HG02759 (cell line): Measurements from ENCODE around the gene KIF6.

Experiments used
- ATAC-seq: cut with Tn5 transposase; IDR thresholded peaks from one replicate; pipeline ENCODE4 v1.9.1; 2021; ENCODE audit warnings: mild to moderate bottlenecking, moderate library complexity; ENCODE audit not compliant: unreplicated experiment

The KIF6 gene

DNA sequence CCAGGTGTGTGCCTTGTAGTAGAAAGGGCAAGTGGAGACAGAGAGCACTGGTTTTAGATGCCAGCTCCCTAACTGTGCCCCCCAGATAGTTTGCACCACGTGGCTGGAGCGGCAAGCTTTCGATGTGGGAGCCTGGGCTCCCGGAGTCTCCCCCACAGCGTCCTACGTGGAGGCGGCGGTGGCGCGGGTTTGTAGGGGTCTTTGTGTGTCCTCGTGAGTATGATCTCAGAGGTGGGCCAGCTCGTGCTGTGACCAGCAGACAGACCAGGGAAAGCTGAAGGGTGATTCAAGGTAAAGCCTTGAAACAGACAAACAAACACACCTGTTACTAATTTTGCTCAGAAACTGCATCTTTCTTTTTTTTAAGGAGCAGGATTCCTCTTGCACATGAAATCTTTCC lies 397.1 kb downstream of the KIF6 start:
- no peak for ATAC-seq

DNA sequence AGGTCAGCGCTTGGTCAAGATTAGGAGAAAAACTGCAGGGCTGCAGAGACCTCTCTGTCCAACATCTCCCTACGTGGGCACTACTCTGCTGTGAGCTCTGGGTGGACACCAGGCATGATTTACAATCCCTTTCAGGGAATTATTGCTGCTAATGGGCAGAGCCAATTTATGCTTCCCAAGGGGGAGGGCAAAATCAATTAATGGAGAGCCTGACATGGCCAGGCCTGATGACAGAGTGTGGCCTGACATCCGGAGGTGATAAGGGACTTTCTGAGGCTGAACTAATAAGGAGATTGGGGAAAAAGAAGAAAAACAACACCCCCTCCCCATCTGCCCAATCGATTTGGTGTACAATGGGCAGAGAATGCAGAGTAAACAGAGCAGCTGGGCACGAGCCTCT lies 397.7 kb downstream of the KIF6 start:
- ATAC-seq: no peak

DNA sequence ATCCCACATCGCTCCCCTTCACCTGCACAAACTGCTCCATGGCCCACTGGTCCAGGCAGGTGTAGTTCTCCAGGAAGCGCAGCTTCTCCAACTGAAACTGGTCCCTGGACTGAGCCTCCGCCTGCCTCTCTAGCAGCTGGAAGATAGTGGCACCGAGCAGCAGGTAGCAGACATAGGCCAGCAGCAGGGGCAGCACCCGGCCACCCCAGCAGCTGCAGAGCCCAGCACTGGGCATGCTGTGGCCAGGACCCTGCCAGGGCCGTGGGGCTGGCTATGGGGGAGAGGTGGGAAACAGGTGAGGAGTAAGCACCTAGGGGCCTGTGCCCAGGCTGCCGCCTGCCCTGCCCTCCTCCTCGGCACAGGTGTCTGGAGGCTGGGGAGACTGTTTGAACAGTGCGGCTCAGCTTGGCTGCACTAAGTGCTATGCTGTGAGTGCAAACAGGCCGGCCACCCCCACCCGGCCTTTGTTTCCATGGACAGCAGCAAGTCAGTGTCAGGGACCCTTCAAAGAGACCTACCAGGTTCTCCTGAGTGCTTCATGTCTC lies 402.8 kb downstream of the KIF6 start, which contains the start of gene KCNK16:
TSS of gene KCNK16 (minus strand) at position 397 of the 545 bp plus-strand sequence. CDS start at position 235, 162 bp downstream.
- no peak for ATAC-seq

DNA sequence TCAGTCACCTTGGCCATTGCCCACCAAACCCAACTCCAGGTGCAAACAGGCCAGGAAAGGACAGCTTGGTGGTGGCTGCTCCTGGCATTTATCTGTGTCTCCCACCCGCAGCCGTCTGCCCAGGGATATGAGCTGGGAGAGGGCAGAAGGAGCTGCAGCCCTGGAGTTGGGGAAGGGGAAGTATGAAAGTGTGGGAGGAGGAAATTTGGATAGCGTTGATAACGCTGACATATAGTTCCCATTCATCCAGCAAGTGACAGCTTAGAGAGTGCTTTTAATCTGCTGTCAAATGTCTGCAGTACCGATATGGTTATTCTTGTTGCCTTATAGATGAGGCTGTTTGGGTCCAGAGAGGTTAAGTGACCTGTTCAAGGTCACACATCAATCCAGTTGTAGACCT lies 403.4 kb downstream of the KIF6 start:
- no peak for ATAC-seq

DNA sequence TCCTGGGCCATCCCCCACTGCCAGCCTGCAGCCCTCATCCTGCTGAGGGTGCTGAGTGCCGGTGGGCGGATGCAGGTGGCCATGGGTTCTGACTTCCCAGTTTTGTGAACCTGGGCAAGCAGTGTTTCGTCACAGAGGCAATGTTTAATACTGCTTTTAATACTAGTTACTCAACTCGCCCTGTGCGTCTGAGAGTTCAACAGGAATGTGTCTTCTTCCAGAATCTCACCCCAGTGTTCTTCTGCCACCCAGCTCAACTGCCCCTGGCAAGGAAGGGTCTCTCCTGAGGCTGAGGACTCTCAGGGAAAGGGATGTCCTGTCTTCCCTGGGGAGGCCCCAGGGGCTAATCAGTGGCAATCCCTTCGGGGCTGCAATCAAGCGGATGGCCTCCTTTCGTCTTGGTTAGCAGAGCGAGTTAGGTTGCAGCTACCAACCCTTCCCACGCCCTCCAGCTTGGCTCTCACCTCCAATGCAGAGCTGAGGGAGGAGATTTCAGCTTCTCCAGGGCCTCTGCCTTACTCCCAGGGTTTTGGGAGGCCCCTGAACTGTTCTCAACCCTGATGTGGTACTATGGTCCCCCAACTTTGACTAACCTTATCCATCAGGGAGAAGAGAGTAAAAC lies 404.7 kb downstream of the KIF6 start:
- ATAC-seq: no peak

DNA sequence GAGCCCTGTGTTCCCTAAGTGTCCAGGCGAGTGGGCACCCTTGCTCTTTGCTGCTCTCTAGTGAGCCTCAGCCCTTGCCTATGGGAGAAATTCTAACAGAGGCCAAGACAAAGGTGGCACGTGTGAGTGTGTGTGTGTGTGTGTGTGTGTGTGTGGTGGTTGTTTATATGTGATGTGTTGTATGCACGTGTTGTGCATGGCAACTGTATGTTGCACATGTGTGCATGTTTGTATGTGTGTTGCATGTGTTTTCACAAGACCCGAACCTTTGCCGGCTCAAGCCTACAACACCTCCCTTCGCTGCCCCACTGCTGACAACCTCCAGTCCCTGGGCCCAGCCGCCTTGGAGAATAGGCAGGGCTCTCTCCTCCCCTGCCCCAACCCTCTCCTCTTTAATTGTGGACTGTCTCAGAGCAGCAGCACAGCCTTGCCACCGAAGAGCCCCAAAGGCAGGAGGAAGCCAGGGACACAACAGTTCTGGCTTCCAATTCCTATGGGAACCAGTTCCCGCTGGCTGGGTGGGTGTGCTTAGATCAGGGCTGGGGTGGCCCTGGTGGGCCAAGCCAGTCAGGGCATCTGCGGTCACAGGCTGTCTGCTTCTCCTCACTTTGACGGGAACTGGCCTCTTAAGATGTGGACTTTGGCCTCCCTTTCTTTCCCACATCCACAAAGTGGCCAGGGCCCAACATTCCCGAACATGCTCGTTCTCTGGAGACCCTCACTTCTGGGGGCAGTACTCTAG lies 405.4 kb downstream of the KIF6 start:
- no peak for ATAC-seq

DNA sequence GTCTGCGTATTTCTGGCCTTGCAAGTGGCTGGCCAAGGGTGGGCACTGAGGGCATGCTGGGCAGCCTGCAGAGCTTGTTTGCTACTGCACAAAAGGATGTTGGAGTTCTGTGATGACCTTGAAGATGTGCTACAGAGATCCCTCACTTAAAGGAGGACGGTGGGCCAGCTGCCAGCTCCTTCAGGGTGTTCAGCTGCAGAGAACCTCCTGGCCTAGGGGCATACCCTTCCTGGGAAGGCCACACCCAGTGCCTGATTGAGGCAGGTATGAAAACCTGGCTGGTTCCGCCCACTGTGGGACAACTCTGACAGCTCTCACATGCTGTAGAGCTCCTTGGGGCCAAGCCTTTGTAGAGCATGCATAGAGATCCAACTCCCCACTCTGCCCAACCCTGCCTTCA lies 408.0 kb downstream of the KIF6 start:
- no peak for ATAC-seq

DNA sequence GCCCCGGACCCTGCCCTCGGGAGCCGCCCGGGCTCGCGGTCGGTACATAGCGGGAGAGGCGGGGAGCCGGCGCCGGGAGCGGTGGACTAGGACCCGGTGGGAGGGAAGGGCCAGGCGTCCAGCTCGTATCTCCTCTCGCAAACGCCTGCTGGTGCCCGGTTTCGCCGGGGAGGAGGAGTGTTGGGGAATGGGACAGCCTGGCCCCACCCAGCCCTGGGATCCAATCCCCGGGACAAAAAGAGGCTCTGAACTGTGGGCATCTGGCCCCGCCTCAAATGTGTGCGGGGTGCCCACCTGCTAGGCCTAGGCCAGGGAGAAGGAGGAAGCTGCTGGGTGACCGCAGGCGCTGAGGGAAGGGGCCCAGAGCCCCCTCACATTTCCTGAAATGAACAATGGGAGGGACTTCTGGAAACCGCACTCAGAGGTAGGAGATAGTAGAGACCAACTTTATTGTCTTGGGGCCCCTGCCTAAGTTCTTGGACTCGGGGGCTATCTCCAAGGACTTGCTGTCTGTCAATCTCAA lies 410.9 kb downstream of the KIF6 start, which contains the start of gene KCNK17:
TSS of gene KCNK17 (minus strand) at position 147 of the 523 bp plus-strand sequence. CDS start at position 48, 99 bp downstream.
- ATAC-seq: no peak

DNA sequence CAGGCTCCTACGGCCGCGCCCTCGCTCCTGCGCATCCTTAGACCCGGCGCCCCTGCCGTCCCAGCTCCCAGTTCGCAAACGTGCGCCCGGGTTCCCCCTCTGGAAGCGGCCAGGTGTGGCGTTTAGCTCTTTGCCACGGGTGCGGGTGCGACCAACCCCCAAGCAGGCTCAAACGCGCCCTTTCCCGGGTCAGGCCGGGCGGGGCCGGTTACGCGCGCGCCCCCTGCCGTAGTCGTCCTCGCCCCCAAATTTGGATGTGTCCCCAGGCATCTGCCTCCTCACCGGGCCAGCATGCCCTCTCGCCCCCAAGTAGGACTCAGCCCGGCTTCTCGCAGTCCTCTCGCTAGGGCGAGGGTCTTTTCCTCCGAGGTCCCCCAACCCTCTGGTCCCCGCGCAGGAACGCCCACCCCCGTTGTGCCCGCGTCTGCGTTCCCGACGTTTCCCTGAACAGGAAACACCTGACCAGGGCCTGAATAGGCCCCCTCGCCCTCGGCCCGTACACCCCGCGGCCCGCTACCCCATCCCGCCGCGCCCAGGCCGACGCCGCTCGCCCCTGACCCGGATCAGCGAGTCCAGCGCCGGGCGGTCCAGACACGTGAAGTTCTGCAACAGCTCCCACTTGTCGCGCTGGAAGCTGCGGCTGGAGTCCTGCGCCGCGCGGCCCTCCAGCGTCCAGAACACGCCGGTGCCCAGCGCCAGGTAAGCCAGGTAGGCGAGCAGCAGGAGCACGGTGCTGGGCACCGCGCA lies 411.5 kb downstream of the KIF6 start:
- ATAC-seq: no peak

DNA sequence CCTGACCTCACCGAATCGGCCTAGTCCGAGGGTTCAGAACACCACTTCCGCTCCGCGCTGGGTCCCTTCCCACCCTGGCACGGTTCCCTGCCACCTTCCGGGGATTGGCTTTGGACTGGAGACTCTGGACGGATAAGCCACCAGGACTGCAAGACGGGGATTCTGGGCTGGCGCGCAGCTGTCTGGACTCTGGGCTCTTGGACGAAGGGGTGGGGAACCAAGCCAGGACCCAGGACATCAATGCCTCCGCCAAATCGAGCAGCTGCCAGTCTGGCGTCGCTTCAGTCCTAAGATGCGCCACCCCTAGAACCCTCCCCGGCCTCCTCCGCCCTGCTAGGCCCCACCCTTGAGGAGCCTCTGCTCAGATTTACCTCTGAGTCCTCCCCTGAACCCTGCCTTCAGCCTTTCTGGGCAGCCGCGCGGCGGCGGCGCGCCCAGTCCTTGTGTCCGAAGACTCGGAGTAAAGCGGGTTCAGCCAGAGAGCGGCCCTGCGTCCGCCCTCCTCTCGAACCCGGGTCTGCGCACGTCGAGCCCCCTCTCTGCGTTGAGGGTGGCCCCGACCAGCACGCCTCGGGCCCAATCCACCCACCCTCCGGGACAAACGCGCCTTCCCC lies 412.2 kb downstream of the KIF6 start:
- no peak for ATAC-seq

DNA sequence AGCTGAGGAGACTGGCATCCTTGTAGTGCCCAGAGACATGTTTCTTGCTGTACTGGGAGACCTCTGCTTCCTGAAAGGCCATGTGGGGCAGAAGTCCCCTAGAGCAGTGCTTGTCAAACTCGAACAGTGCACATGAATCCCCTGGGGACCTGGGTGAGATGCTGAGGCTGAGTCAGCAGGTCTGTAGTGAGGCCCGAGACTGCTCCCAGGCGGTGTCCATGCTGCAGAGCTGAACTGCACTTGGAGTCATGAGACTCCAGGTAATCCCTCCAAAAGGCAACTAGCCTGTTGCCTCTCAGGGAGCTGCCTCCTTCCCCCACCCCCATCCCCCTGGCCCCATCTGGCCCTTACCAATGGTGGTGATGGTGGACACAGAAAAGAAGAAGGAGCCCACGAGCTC lies 414.7 kb downstream of the KIF6 start:
- no peak for ATAC-seq

DNA sequence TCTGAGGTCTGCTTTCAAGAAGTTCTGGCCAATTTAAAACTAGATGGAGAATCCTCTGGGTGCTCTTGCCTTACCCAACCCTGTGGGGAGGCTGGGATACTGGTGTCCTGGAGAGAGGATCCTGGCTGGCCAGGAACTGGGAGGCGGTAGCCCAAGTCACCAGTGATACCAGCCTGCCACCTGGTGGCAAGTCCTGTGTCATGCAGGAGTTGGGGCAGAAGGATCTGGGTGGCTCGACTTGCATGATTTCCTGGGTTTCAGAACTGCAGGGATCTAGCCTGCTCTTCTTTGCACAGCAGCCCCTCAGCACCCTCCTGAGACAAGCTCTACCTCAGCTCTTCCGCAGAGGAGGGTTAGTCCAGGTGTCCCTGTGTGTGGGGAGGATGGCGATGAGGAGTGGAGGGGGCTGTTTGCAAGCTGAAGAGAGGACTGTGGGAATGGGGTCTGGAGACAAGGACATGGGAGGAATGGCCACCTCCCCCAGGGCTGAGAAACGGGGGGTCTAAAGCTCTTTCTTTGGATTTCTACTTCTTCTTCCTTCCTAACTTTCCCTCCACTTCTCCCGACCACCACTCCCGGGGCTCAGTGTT lies 415.2 kb downstream of the KIF6 start:
- ATAC-seq: no peak

DNA sequence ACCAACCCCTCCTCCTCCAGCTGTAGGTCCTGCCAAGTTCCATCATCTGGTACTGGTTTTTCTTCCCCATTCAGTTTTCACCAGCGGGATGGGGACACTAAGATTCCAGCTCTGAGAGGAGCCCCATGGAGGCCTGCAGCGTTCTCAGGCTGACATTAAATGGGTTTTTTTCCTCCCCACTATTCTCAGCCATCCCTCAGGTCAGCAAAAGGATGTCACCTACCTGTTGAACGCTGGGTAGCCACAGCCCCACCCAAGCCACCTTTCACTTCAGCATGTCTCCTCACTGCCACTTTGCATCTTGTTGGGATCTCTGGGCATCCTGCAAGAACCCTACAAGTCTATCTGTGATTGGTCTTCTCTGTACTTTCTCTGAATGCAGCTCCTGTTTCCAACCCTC lies 417.7 kb downstream of the KIF6 start:
- ATAC-seq: no peak

DNA sequence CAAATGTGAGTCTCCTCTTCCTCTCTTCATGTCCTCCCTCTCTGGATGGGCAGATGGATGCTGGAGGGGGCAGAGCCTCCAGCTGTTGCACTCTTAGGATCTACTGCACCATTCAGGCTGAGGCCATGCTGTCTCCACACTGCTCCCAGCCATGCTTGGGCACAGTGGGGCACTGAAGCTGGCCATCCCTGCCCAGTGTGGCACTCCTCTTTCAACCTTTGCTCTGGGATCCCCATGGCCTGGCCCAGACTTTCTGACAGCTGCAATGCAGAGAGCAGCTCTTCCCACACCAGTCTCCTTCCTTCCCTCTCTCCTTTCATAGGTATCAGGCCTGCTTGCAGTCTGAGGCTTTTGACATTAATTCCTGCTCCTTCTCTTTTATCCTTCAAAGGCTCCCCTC lies 420.3 kb downstream of the KIF6 start:
- no peak for ATAC-seq

DNA sequence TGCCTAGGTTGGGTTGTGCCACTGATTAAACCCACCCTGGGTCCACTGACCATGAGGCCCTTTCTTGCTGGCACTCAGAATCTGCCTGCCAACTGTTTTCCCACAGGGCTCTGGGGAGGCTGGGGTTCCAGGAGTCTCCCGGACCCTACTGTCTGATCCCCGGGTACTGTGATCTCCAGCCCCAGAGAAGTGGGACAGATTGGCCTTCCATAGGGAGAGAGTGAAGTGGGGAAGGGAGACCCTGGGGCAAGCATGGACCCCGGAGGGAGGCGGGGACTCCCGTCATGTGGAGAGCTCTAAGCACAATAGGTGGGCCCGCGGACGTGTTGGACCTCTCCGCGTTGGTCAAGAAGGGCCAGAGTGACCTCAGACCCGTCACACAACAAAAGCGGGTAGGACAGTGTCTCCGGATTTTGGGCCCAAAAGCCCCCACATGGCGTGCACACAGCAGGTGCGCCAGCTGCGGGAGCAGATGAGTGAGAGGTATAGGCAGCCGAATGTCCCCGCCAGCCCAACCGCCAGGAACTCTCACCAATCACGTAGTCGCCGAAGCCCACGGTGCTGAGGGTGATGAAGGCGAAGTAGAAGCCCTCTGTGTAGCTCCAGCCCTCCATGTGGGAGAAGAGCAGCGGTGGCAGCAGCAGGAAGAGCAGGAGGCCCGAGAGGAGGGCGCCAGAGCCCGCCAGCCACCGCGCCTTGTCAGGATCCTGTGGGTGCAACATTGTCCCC lies 421.6 kb downstream of the KIF6 start:
- ATAC-seq: no peak

DNA sequence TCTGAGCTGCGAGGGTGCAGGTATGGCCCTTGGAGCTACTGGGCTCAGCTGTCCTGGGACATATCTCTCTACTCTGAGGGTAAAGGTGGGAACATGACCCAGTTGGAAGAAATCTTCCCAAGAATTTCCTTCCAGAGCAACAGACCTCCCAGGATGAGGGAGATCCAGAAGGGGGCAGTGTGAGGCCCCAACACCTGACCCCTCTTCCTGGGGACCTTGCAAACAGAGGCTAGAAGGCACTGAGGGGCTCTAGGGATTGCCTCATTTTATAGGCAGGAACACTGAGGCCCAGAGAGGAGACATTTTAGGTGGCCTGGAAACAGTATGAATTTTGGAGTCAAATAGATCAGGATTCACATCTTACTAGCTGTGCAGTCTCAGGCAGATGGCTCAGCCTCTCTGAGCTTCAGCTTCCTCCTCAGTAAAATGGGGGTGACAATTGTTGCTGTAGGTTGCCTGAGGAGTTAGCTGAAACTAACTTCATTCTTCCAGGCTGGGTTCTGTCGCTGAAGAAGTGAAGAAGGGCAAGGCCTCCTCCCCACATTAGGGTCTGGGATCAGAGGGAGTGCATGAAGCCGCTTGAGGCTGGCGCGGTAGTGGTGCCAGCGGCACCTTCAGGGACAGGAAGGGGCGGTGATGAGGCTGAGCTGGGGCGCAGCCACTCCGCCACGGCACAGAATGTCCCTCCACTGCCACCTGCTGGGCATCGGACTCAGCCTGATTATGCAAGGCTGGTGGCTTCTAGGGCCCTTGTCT lies 422.4 kb downstream of the KIF6 start:
- ATAC-seq: peak; percentile 75

DNA sequence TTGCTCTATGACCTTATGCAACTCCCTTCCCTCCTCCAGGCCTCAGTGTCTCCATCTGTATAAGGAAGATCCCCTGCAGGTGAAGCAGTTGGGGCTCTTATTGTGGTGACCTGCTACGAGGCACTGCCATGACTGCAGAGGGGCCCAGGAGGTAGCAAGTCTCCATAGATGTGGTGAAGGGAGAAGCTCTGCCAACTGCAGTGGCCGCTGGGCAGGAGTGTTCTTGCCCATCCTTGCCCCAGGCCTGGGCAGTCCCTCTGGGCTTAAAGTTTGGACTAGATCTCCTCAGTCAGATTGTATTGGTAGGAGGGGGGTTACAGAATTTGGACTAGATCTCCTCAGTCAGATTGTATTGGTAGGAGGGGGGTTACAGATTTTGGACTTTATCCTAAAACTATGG lies 423.2 kb downstream of the KIF6 start:
- no peak for ATAC-seq

DNA sequence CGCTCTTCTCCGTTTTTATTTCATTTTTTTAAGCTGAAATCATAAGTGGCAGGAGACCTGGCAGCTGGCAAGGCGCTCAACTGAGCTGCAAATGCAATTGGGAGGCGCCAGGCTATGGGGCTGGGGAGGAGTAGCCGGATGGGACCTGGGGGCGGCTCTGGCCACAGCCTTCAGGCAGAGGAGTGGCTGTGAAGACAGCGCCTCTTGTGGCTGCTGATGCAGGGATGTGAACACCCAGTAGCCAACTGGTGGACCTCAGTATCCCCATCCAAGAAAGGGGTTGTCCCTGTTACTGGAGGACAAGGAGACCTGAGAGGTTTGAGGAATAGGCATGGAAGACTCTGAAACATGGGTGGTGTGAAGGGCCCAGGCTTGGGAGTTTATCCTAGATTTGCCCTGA lies 423.6 kb downstream of the KIF6 start:
- no peak for ATAC-seq

DNA sequence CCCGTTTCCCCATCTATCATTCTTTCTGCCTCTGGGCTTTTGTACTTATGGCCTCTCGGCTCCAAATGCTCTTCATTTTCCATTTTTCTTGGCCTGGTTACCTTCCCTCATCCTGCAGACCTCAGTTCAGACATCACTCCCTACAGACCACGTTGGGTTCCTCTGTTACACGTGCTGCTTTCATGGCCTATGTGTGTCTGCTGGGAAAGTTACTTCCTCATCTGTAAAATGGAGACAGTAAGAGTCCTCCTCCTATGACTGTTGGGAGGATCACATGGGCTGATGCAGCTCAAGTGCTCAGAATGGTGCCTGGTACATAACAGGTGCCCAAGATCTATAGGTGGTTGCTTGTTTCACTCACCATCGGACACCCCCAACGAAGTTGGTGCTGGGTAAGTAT lies 424.5 kb downstream of the KIF6 start:
- ATAC-seq: no peak
